Thyroid gland (tissue), 4 donors: Measurements from ENCODE around the gene SCCPDH.

ENCODE experiments used
- POLR2A ChIP-seq, 2 donors: fragments of 450-650 bp; IDR thresholded peaks; one replicate each; pipeline ENCODE4 v1.6.1; 2017; ENCODE audit warnings: antibody characterized with exemption in 2 of 2, mild to moderate bottlenecking in 2 of 2, moderate library complexity in 1 of 2
- TF ChIP-seq, protein P1 (sequence below), 6 experiments: fragments of 200-600 bp in 3 of 6; fragments of 450-650 bp in 3 of 6; sonication (generic) in 3 of 6; IDR thresholded peaks; one replicate each; pipeline ENCODE4 v1.5.1; 2016 to 2019; ENCODE audit warnings: antibody characterized with exemption in 6 of 6, mild to moderate bottlenecking in 2 of 6, inconsistent platforms in 1 of 6, moderate library complexity in 1 of 6

GRCh38 chr1:246699095-246699735 lies 25.0 kb upstream of the SCCPDH start:
- TF ChIP-seq, protein P1, sequence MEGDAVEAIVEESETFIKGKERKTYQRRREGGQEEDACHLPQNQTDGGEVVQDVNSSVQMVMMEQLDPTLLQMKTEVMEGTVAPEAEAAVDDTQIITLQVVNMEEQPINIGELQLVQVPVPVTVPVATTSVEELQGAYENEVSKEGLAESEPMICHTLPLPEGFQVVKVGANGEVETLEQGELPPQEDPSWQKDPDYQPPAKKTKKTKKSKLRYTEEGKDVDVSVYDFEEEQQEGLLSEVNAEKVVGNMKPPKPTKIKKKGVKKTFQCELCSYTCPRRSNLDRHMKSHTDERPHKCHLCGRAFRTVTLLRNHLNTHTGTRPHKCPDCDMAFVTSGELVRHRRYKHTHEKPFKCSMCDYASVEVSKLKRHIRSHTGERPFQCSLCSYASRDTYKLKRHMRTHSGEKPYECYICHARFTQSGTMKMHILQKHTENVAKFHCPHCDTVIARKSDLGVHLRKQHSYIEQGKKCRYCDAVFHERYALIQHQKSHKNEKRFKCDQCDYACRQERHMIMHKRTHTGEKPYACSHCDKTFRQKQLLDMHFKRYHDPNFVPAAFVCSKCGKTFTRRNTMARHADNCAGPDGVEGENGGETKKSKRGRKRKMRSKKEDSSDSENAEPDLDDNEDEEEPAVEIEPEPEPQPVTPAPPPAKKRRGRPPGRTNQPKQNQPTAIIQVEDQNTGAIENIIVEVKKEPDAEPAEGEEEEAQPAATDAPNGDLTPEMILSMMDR (IDR thresholded peaks at IDR 0.05) = peak; percentile 70 to 88 (median 76)
- peak in 1 of 2 donors; percentile 11 for TF ChIP-seq POLR2A (IDR thresholded peaks at IDR 0.05)
